Spleen (tissue), 13 donors: Measurements from ENCODE around the gene CHST6. TPM values are rescaled to one million over a fixed set of nuclear protein-coding genes. Genes with fewer than 3 reads are reported as not detected.
A peak's percentile ranks its signal among the peaks of the same experiment; 100 is the strongest.
"Not testable (repeated sequence)": the region's sequence is repeated elsewhere in the genome, so short reads cannot be mapped to it uniquely, and the experiment has no call there.

Experiments
- DNase-seq: peaks from one replicate; pipeline ENCODE4 v3.0.0-alpha.2; 2020
- H3K27ac ChIP-seq, 8 donors: fragments of 200-600 bp; sonication (generic) in 7 of 8; 1 replicate in 4 of 8; 2 replicates in 4 of 8; pipeline versions ENCODE4 v1.5.0 to v1.8.0; 2016 to 2021; ENCODE audit warnings: inconsistent platforms in 4 of 8, mild to moderate bottlenecking in 4 of 8, moderate library complexity in 1 of 8
- H3K27me3 ChIP-seq, 7 donors: fragments of 200-600 bp; sonication (generic) in 6 of 7; replicated peaks in 1 of 7; 1 replicate in 4 of 7; 2 replicates in 3 of 7; pipeline versions ENCODE4 v1.5.0 to v1.8.0; 2016 to 2021; ENCODE audit warnings: inconsistent platforms in 3 of 7, mild to moderate bottlenecking in 1 of 7
- H3K36me3 ChIP-seq, 6 donors: fragments of 200-600 bp; sonication (generic) in 5 of 6; 1 replicate in 4 of 6; 2 replicates in 2 of 6; pipeline versions ENCODE4 v1.5.0 to v1.8.0; 2016 to 2021; ENCODE audit warnings: inconsistent platforms in 2 of 6
- H3K4me1 ChIP-seq, 6 donors: fragments of 200-600 bp; sonication (generic) in 5 of 6; 1 replicate in 3 of 6; 2 replicates in 3 of 6; pipeline versions ENCODE4 v1.5.0 to v1.8.0; 2016 to 2021; ENCODE audit warnings: inconsistent platforms in 3 of 6
- H3K4me3 ChIP-seq, 8 donors: fragments of 200-600 bp; sonication (generic) in 7 of 8; 1 replicate in 4 of 8; 2 replicates in 4 of 8; pipeline versions ENCODE4 v1.5.0 to v1.8.0; 2016 to 2021; ENCODE audit warnings: inconsistent platforms in 4 of 8, mild to moderate bottlenecking in 4 of 8, moderate library complexity in 2 of 8
- H3K9me3 ChIP-seq, 8 donors: fragments of 200-600 bp; sonication (generic) in 7 of 8; 1 replicate in 4 of 8; 2 replicates in 4 of 8; pipeline versions ENCODE4 v1.5.0 to v1.8.0; 2016 to 2021; ENCODE audit warnings: inconsistent platforms in 4 of 8
- CTCF ChIP-seq, 11 experiments: fragments of 200-600 bp in 7 of 11; fragments of 450-650 bp in 4 of 11; sonication (generic) in 4 of 11; IDR thresholded peaks in 8 of 11; conservative IDR thresholded peaks in 3 of 11; 1 replicate in 7 of 11; 2 replicates in 4 of 11; pipeline versions ENCODE4 v1.4.0 to v1.8.0; 2016 to 2021; ENCODE audit warnings: antibody characterized with exemption in 11 of 11, inconsistent platforms in 4 of 11, mild to moderate bottlenecking in 1 of 11
- POLR2A ChIP-seq, 3 donors: fragments of 450-650 bp; IDR thresholded peaks; one replicate each; pipeline ENCODE4 v1.5.1; 2017; ENCODE audit warnings: antibody characterized with exemption in 3 of 3, mild to moderate bottlenecking in 1 of 3
- POLR2AphosphoS5 ChIP-seq, 3 donors: sonication (generic); formaldehyde crosslinking; IDR thresholded peaks; one replicate each; pipeline ENCODE4 v1.5.1; 2017; ENCODE audit warnings: antibody characterized with exemption in 3 of 3
- WGBS, 5 donors: extraction: QIAGEN DNeasy Blood & Tissue Kit in 3 of 5; methylation state at CpG; one replicate each; pipeline versions ENCODE4 v1.1.5 to v1.1.7; 2013 to 2018; 5-methylcytosine and 5-hydroxymethylcytosine counted together
- intact Hi-C: fragments of 100-400 bp; cut with DNase I; formaldehyde crosslinking; loops from one replicate; pipeline ENCODE4 v1.15.0; 2023; ENCODE audit warnings: low total_unique reads
- long read RNA-seq, 2 donors: transcript quantifications; one replicate each; lab custom pipeline, GENCODE V29; 2026
- polyA plus RNA-seq, 3 donors: library from polyadenylated mRNA; stranded (reverse); fragments of 200-250 nt; gene quantifications; one replicate each; pipeline ENCODE4 v1.2.1, GENCODE V29; 2013
- total RNA-seq, 7 donors: library from RNA; depleted of rRNA in 3 of 7; stranded (reverse); fragments of >200 nt in 3 of 7; fragmentation: NEBNext Ultra II Directional in 4 of 7; extraction: Animal tissue kit (Norgen Biotek cat#: 25700) in 4 of 7; gene quantifications; one replicate each; pipeline versions ENCODE4 v1.1.0 to v1.2.1, GENCODE V29; 2016 to 2021
- donor health status: healthy with polysubstance abuse.
- donor health status: DM: no; HTN: no; CAD: no; lungs with moderate emphysema.
- donor health status: DM: no; HTN: no; CAD: no.
- donor health status: Bipolar disorder and iron deficiency.
- donor health status: healthy.
- donor health status: DM: no; HTN: no; CAD: no.
- donor health status: DM: yes; HTN: yes; CAD: no.

The CHST6 gene
- total RNA-seq (under 1 TPM in 6 of 7 donors, not detected in 1; 0.17 to 0.66 (median 0.26) TPM), polyA plus RNA-seq (under 1 TPM; under 0.01 to 0.06 (median 0.02) TPM)
- long read RNA-seq, donor 1 = 0 reads
- long read RNA-seq, donor 2 = 0 reads

- Histone ChIP-seq H3K36me3 (no peaks in the 10 kb centered on the region), H3K27ac (no peak within 1 kb of the TSS), H3K4me1 (peaks cover 0 to 24% (median 10%) of the 10 kb centered on the region in 6 donors), H3K9me3 (no peaks in the 10 kb centered on the region), H3K27me3 (peaks cover 0 to 56% (median 19%) of the 10 kb centered on the region in 7 donors), H3K4me3 (peak within 1 kb of the TSS; percentile 18 to 63 (median 28))
- TF ChIP-seq POLR2AphosphoS5 (IDR thresholded peaks at IDR 0.05) (peak in 2 of 3 donors; percentile 53 to 60), POLR2A (IDR thresholded peaks at IDR 0.05) (no peak)
- peak; percentile 78 for DNase-seq
- intact Hi-C loops = no loop called here
- 2 to 7% (median 3%) methylated on average over 11 to 43 of the region's 43 CpGs for WGBS, 5 donors
These were observed at the start of gene CHST6 for GRCh38 chr16:75495076-75495674. Gene CHST6, minus strand, starts transcription at chr16:75495441. Its CDS starts 15,613 bp downstream, at chr16:75479828.

- not testable (repeated sequence) for H3K4me3 ChIP-seq, H3K4me1 ChIP-seq, DNase-seq, H3K27ac ChIP-seq, H3K27me3 ChIP-seq, H3K36me3 ChIP-seq, H3K9me3 ChIP-seq
- WGBS, 5 donors = 90 to 95% (median 93%) methylated on average over 2 to 8 of the region's 8 CpGs
- intact Hi-C loops = loop anchor here (10.0 kb wide), 1 partner anchor 58 kb away; no protein-coding TSS in a partner anchor
These were observed 47.2 kb upstream of the CHST6 start for GRCh38 chr16:75542462-75542861.

GRCh38 chr16:75541236-75541635, 46.0 kb upstream of the CHST6 start:
- DNase-seq = no peak
- whole genome bisulfite sequencing, 5 donors = 90 to 94% (median 93%) methylated on average over 5 of the region's 5 CpGs
- intact Hi-C loops = loop anchor here (10.0 kb wide), 1 partner anchor 56 kb away; no protein-coding TSS in a partner anchor
- H3K9me3 ChIP-seq = no peaks in the 10 kb centered on the region
- no peaks in the 10 kb centered on the region for H3K4me1 ChIP-seq
- no peak overlapping the region for H3K4me3 ChIP-seq
- H3K27me3 ChIP-seq = no peaks in the 10 kb centered on the region
- peaks cover 0 to 8% (median 0%) of the 10 kb centered on the region in 6 donors for H3K36me3 ChIP-seq
- no peak overlapping the region for H3K27ac ChIP-seq
- no peak for TF ChIP-seq POLR2AphosphoS5 (IDR thresholded peaks at IDR 0.05)
- no peak for TF ChIP-seq POLR2A (IDR thresholded peaks at IDR 0.05)
- no peak for TF ChIP-seq CTCF (IDR thresholded peaks at IDR 0.05 in 8 of 11, conservative IDR thresholded peaks at IDR 0.05 in 3 of 11)

GRCh38 chr16:75538882-75539565, 43.8 kb upstream of the CHST6 start:
- H3K4me3 ChIP-seq, H3K27me3 ChIP-seq, DNase-seq, H3K36me3 ChIP-seq, H3K9me3 ChIP-seq, H3K27ac ChIP-seq, H3K4me1 ChIP-seq, intact Hi-C loops: not testable (repeated sequence)
- WGBS, 5 donors = 86 to 94% (median 88%) methylated on average over 6 to 9 of the region's 10 CpGs

- intact Hi-C loops = no loop called here
- Histone ChIP-seq H3K9me3 (no peaks in the 10 kb centered on the region), H3K27ac (no peak overlapping the region), H3K27me3 (no peaks in the 10 kb centered on the region), H3K4me3 (no peak overlapping the region), H3K36me3 (peaks cover 0 to 8% (median 0%) of the 10 kb centered on the region in 6 donors), H3K4me1 (no peaks in the 10 kb centered on the region)
- no peak for DNase-seq
- WGBS, 5 donors = 83 to 88% (median 86%) methylated on average over 4 of the region's 4 CpGs
- TF ChIP-seq POLR2AphosphoS5 (IDR thresholded peaks at IDR 0.05) (no peak), POLR2A (IDR thresholded peaks at IDR 0.05) (no peak), CTCF (IDR thresholded peaks at IDR 0.05 in 8 of 11, conservative IDR thresholded peaks at IDR 0.05 in 3 of 11) (no peak)
These were observed 42.5 kb upstream of the CHST6 start for GRCh38 chr16:75537776-75538175.
